ENCODE data around the gene CCNY.

- TF ChIP-seq EZH2 (IDR thresholded peaks at IDR 0.05; ENCODE audit: borderline replicate concordance) (no peak), CTCF (IDR thresholded peaks at IDR 0.05; ENCODE audit: poor library complexity) (no peak), EZH2phosphoT487 (IDR thresholded peaks at IDR 0.05; ENCODE audit: low read depth, severe bottlenecking, unreplicated experiment) (no peak)
These were observed 35.4 kb downstream of the CCNY start for GRCh38 chr10:35371731-35372130.

Data from hepatocyte (in vitro differentiated cells).